OCI-LY7 (cell line): ENCODE data around the gene RP9.

Experiments used
- EZH2phosphoT487 ChIP-seq: fragments of 200-600 bp; sonication (generic); IDR thresholded peaks from 2 replicates; pipeline ENCODE4 v1.6.1; 2018; ENCODE audit warnings: low read depth, borderline replicate concordance, mild to moderate bottlenecking, mixed run types, antibody characterized with exemption, low read length, moderate library complexity, mixed read lengths
- TF ChIP-seq, protein P1 (sequence below): fragments of 200-600 bp; sonication (generic); conservative IDR thresholded peaks from 2 replicates; pipeline ENCODE4 v1.5.1; 2014; ENCODE audit warnings: mild to moderate bottlenecking, antibody characterized with exemption, low read length, moderate library complexity, mixed read lengths

DNA sequence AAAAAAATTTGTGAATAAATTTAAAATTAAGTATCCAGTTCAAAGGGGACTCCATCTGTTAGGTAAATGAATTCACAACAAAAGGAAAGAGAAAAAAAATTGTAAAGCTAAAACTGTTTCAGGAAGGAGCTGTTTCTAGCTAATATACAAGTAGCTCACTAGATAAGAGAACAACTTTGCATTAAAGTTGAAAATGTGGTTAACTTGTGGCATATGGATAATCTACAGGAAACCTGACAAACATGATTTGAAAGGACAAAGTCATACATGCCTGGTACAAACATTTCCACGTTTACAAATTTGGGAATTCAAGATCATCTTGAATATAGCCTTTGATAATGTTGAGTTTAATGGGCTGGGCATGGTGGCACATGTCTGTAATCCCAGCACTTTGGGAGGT lies 55.5 kb downstream of the RP9 start:
- TF ChIP-seq, protein P1, sequence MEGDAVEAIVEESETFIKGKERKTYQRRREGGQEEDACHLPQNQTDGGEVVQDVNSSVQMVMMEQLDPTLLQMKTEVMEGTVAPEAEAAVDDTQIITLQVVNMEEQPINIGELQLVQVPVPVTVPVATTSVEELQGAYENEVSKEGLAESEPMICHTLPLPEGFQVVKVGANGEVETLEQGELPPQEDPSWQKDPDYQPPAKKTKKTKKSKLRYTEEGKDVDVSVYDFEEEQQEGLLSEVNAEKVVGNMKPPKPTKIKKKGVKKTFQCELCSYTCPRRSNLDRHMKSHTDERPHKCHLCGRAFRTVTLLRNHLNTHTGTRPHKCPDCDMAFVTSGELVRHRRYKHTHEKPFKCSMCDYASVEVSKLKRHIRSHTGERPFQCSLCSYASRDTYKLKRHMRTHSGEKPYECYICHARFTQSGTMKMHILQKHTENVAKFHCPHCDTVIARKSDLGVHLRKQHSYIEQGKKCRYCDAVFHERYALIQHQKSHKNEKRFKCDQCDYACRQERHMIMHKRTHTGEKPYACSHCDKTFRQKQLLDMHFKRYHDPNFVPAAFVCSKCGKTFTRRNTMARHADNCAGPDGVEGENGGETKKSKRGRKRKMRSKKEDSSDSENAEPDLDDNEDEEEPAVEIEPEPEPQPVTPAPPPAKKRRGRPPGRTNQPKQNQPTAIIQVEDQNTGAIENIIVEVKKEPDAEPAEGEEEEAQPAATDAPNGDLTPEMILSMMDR = no peak
- no peak for TF ChIP-seq EZH2phosphoT487
